Endothelial cell of umbilical vein (primary cell): Measurements from ENCODE around the gene SCN5A.

Experiments
- EZH2 ChIP-seq: IDR thresholded peaks from 2 replicates; pipeline ENCODE4 v1.6.1; 2012; ENCODE audit warnings: borderline replicate concordance, low read depth, mild to moderate bottlenecking, moderate library complexity, low read length, inconsistent platforms; ENCODE audit not compliant: severe bottlenecking
- FOS ChIP-seq: IDR thresholded peaks from 2 replicates; pipeline ENCODE4 v1.6.1; 2011; ENCODE audit warnings: mild to moderate bottlenecking, low read length, moderate library complexity, borderline replicate concordance; ENCODE audit not compliant: insufficient read depth
- MYC ChIP-seq: IDR thresholded peaks from one replicate; pipeline ENCODE4 v1.6.1; 2011; ENCODE audit warnings: mild to moderate bottlenecking, low read depth, low read length
- POLR2A ChIP-seq: IDR thresholded peaks from 2 replicates; pipeline ENCODE4 v1.6.1; 2012; ENCODE audit warnings: low read depth, mild to moderate bottlenecking, control low read depth, low read length
- POLR2AphosphoS5 ChIP-seq: IDR thresholded peaks from 2 replicates; pipeline ENCODE4 v1.6.1; 2012; ENCODE audit warnings: low read depth, mild to moderate bottlenecking, control low read depth, low read length, moderate library complexity; ENCODE audit not compliant: insufficient read depth
- TF ChIP-seq, protein P1 (sequence below), 2 donors: IDR thresholded peaks; 1 replicate in 1 of 2; 2 replicates in 1 of 2; pipeline ENCODE4 v1.5.1; 2011; ENCODE audit warnings: low read length in 2 of 2, mild to moderate bottlenecking in 2 of 2, moderate library complexity in 2 of 2, control low read depth in 1 of 2, inconsistent platforms in 1 of 2, low read depth in 1 of 2; ENCODE audit not compliant: insufficient read depth in 1 of 2; ENCODE audit errors: extremely low read depth in 1 of 2
- TF ChIP-seq, protein P2 (sequence below): IDR thresholded peaks from 2 replicates; pipeline ENCODE4 v1.6.1; 2011; ENCODE audit not compliant: insufficient read depth, insufficient read length

DNA sequence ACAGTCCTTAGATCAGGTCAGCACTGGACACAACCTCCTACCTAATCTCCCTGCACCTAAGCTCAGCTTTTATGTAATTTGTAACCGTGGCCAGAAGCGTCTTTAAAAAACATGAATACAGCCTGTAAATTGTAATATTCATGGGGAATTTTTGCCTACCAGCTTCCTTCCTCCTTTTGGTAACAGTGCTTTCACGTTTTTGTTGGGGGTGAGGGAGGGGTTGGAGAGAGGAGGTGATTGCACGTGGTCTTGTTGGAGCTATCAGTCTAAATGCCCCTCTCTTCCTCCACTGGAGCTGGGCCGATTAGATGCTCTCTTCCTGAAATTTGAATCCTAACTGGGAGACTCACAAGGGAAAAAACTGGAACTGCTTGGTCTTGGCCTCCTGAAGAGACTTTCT lies 35.1 kb upstream of the SCN5A start:
- TF ChIP-seq, protein P1, sequence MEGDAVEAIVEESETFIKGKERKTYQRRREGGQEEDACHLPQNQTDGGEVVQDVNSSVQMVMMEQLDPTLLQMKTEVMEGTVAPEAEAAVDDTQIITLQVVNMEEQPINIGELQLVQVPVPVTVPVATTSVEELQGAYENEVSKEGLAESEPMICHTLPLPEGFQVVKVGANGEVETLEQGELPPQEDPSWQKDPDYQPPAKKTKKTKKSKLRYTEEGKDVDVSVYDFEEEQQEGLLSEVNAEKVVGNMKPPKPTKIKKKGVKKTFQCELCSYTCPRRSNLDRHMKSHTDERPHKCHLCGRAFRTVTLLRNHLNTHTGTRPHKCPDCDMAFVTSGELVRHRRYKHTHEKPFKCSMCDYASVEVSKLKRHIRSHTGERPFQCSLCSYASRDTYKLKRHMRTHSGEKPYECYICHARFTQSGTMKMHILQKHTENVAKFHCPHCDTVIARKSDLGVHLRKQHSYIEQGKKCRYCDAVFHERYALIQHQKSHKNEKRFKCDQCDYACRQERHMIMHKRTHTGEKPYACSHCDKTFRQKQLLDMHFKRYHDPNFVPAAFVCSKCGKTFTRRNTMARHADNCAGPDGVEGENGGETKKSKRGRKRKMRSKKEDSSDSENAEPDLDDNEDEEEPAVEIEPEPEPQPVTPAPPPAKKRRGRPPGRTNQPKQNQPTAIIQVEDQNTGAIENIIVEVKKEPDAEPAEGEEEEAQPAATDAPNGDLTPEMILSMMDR (IDR thresholded peaks at IDR 0.05; ENCODE audit: extremely low read depth in 1 of 2, insufficient read depth in 1 of 2, low read depth in 1 of 2, low read length in 2 of 2) = no peak
- TF ChIP-seq FOS (no peak), POLR2A (no peak), EZH2 (no peak), POLR2AphosphoS5 (no peak), MYC (no peak)
- TF ChIP-seq, protein P2, sequence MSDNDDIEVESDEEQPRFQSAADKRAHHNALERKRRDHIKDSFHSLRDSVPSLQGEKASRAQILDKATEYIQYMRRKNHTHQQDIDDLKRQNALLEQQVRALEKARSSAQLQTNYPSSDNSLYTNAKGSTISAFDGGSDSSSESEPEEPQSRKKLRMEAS = no peak
